Activated T-helper 2 cell treated with anti-CD3 and anti-CD28 coated beads, Interferon-gamma antibody, Interleukin-2, Interleukin-4, amounts not matched to agents 10 μg/mL and 5 μg/mL and 100 μg/mL, durations not matched to agents 14 hours and 24 hours and 36 hours (primary cell): ENCODE data around the gene TMEM89. TPM values are rescaled to one million over a fixed set of nuclear protein-coding genes. Genes with fewer than 3 reads are reported as not detected.

ENCODE experiments used
- DNase-seq: peaks from one replicate; pipeline ENCODE4 v3.0.0; 2021; ENCODE audit warnings: low spot score
- H3K27ac Mint-ChIP-seq: one replicate; pipeline ENCODE4 v1.8.0; 2021; ENCODE audit warnings: mixed read lengths
- H3K27me3 Mint-ChIP-seq: one replicate; pipeline ENCODE4 v1.8.0; 2021; ENCODE audit warnings: low read depth, mixed read lengths
- H3K36me3 Mint-ChIP-seq: one replicate; pipeline ENCODE4 v1.8.0; 2021; ENCODE audit warnings: low read depth, mixed read lengths
- H3K4me1 Mint-ChIP-seq: one replicate; pipeline ENCODE4 v1.8.0; 2021; ENCODE audit warnings: low read depth, mixed read lengths
- H3K4me3 Mint-ChIP-seq: one replicate; pipeline ENCODE4 v1.8.0; 2021; ENCODE audit warnings: low read depth, mild to moderate bottlenecking, moderate library complexity, mixed read lengths
- H3K9me3 Mint-ChIP-seq: one replicate; pipeline ENCODE4 v1.8.0; 2021; ENCODE audit warnings: mixed read lengths
- intact Hi-C: fragments of 100-400 bp; cut with micrococcal nuclease; formaldehyde crosslinking; loops from one replicate; pipeline ENCODE4 v1.15.1; 2023
- total RNA-seq: library from RNA; stranded (reverse); gene quantifications from 2 replicates; pipeline ENCODE4 v1.2.3, GENCODE V29; 2022

Gene TMEM89
- total RNA-seq, 1 donor from 2014 or later = 0.87 TPM

- Mint-ChIP-seq H3K27ac (no peak overlapping the region), H3K27me3 (peaks cover 10% of the 10 kb centered on the region)
Observed at GRCh38 chr3:48598323-48599076, 23.1 kb downstream of the TMEM89 start.

GRCh38 chr3:48597408-48597800, 24.2 kb downstream of the TMEM89 start:
- H3K4me3 Mint-ChIP-seq = no peak overlapping the region
- intact Hi-C loops = no loop called here
- peaks cover 28% of the 10 kb centered on the region for H3K36me3 Mint-ChIP-seq
- DNase-seq = no peak
- no peaks in the 10 kb centered on the region for H3K4me1 Mint-ChIP-seq
- no peaks in the 10 kb centered on the region for H3K9me3 Mint-ChIP-seq
- H3K27me3 Mint-ChIP-seq = peaks cover 10% of the 10 kb centered on the region
- H3K27ac Mint-ChIP-seq = no peak overlapping the region

More at GRCh38 chr3:48598323-48599076, 23.1 kb downstream of the TMEM89 start:
- Mint-ChIP-seq H3K4me3 (no peak overlapping the region), H3K9me3 (no peaks in the 10 kb centered on the region), H3K4me1 (no peaks in the 10 kb centered on the region), H3K36me3 (peaks cover 38% of the 10 kb centered on the region)
- DNase-seq = no peak
- intact Hi-C loops = no loop called here

GRCh38 chr3:48596676-48597407, 24.7 kb downstream of the TMEM89 start:
- DNase-seq = no peak
- Mint-ChIP-seq H3K9me3 (no peaks in the 10 kb centered on the region), H3K4me1 (no peaks in the 10 kb centered on the region), H3K27me3 (peaks cover 10% of the 10 kb centered on the region), H3K36me3 (peaks cover 25% of the 10 kb centered on the region), H3K27ac (no peak overlapping the region), H3K4me3 (no peak overlapping the region)
- intact Hi-C loops = no loop called here

- Mint-ChIP-seq H3K4me1 (no peaks in the 10 kb centered on the region), H3K4me3 (no peak overlapping the region), H3K9me3 (no peaks in the 10 kb centered on the region), H3K36me3 (peaks cover 22% of the 10 kb centered on the region), H3K27me3 (peaks cover 10% of the 10 kb centered on the region), H3K27ac (no peak overlapping the region)
- intact Hi-C loops = no loop called here
- DNase-seq = no peak
Observed at GRCh38 chr3:48596157-48596556, 25.4 kb downstream of the TMEM89 start.

- Mint-ChIP-seq H3K9me3 (no peaks in the 10 kb centered on the region), H3K27me3 (peaks cover 12% of the 10 kb centered on the region), H3K4me3 (no peak overlapping the region), H3K4me1 (no peaks in the 10 kb centered on the region), H3K27ac (no peak overlapping the region), H3K36me3 (peaks cover 18% of the 10 kb centered on the region)
- intact Hi-C loops = no loop called here
- no peak for DNase-seq
Observed at GRCh38 chr3:48595526-48596121, 25.9 kb downstream of the TMEM89 start.

- intact Hi-C loops = no loop called here
- Mint-ChIP-seq H3K27ac (no peak within 1 kb of the TSS), H3K9me3 (no peaks in the 10 kb centered on the region), H3K36me3 (peaks cover 12% of the 10 kb centered on the region), H3K4me1 (no peaks in the 10 kb centered on the region), H3K27me3 (peaks cover 12% of the 10 kb centered on the region), H3K4me3 (no peak within 1 kb of the TSS)
- DNase-seq = no peak
Observed at GRCh38 chr3:48595075-48595525, 26.5 kb downstream of the TMEM89 start, which contains the start of gene COL7A1. Gene COL7A1 (minus strand): TSS chr3:48595329. CDS start chr3:48595159, 170 bp downstream.

GRCh38 chr3:48594417-48595049, 27.0 kb downstream of the TMEM89 start:
- no peak overlapping the region for H3K4me3 Mint-ChIP-seq
- no peaks in the 10 kb centered on the region for H3K9me3 Mint-ChIP-seq
- no peak for DNase-seq
- intact Hi-C loops = no loop called here
- peaks cover 10% of the 10 kb centered on the region for H3K36me3 Mint-ChIP-seq
- peaks cover 17% of the 10 kb centered on the region for H3K27me3 Mint-ChIP-seq
- H3K27ac Mint-ChIP-seq = no peak overlapping the region
- H3K4me1 Mint-ChIP-seq = no peaks in the 10 kb centered on the region

GRCh38 chr3:48593337-48593736, 28.2 kb downstream of the TMEM89 start:
- peaks cover 24% of the 10 kb centered on the region for H3K27me3 Mint-ChIP-seq
- intact Hi-C loops = no loop called here
- H3K27ac Mint-ChIP-seq = no peak overlapping the region
- H3K9me3 Mint-ChIP-seq = no peaks in the 10 kb centered on the region
- no peak overlapping the region for H3K4me3 Mint-ChIP-seq
- peaks cover 4% of the 10 kb centered on the region for H3K36me3 Mint-ChIP-seq
- H3K4me1 Mint-ChIP-seq = no peaks in the 10 kb centered on the region
- DNase-seq = no peak

- no peak overlapping the region for H3K4me3 Mint-ChIP-seq
- DNase-seq = no peak
- peaks cover 4% of the 10 kb centered on the region for H3K36me3 Mint-ChIP-seq
- no peaks in the 10 kb centered on the region for H3K9me3 Mint-ChIP-seq
- H3K27me3 Mint-ChIP-seq = peaks cover 24% of the 10 kb centered on the region
- intact Hi-C loops = no loop called here
- H3K27ac Mint-ChIP-seq = no peak overlapping the region
- no peaks in the 10 kb centered on the region for H3K4me1 Mint-ChIP-seq
Observed at GRCh38 chr3:48592519-48593087, 29.0 kb downstream of the TMEM89 start.

- Mint-ChIP-seq H3K36me3 (no peaks in the 10 kb centered on the region), H3K9me3 (no peaks in the 10 kb centered on the region), H3K27ac (no peak overlapping the region), H3K27me3 (peaks cover 24% of the 10 kb centered on the region), H3K4me3 (no peak overlapping the region), H3K4me1 (no peaks in the 10 kb centered on the region)
- intact Hi-C loops = no loop called here
- no peak for DNase-seq
Observed at GRCh38 chr3:48591886-48592518, 29.6 kb downstream of the TMEM89 start.

GRCh38 chr3:48591436-48591835, 30.1 kb downstream of the TMEM89 start:
- Mint-ChIP-seq H3K4me1 (no peaks in the 10 kb centered on the region), H3K27me3 (peaks cover 26% of the 10 kb centered on the region), H3K27ac (no peak overlapping the region), H3K9me3 (no peaks in the 10 kb centered on the region), H3K36me3 (no peaks in the 10 kb centered on the region), H3K4me3 (no peak overlapping the region)
- intact Hi-C loops = no loop called here
- no peak for DNase-seq

GRCh38 chr3:48588230-48588629, 33.3 kb downstream of the TMEM89 start:
- H3K27ac Mint-ChIP-seq = no peak overlapping the region
- H3K9me3 Mint-ChIP-seq = no peaks in the 10 kb centered on the region
- no peak for DNase-seq
- no peaks in the 10 kb centered on the region for H3K4me1 Mint-ChIP-seq
- H3K4me3 Mint-ChIP-seq = no peak overlapping the region
- H3K27me3 Mint-ChIP-seq = peaks cover 16% of the 10 kb centered on the region
- H3K36me3 Mint-ChIP-seq = no peaks in the 10 kb centered on the region
- intact Hi-C loops = no loop called here
